Myocyte (in vitro differentiated cells): Measurements from ENCODE around the gene PRRC2B. TPM values are rescaled to one million over a fixed set of nuclear protein-coding genes. Genes with fewer than 3 reads are reported as not detected.

Experiments
- DNase-seq: peaks from one replicate; pipeline ENCODE4 v3.0.0-alpha.2; 2012; ENCODE audit warnings: low read depth
- total RNA-seq: library from RNA; depleted of rRNA; stranded (reverse); fragments of >200 nt; gene quantifications from 2 replicates; pipeline ENCODE4 v1.2.3, GENCODE V29; 2014

The PRRC2B gene
- total RNA-seq, 1 donor from 2014 or later, result 83.5 TPM

DNA sequence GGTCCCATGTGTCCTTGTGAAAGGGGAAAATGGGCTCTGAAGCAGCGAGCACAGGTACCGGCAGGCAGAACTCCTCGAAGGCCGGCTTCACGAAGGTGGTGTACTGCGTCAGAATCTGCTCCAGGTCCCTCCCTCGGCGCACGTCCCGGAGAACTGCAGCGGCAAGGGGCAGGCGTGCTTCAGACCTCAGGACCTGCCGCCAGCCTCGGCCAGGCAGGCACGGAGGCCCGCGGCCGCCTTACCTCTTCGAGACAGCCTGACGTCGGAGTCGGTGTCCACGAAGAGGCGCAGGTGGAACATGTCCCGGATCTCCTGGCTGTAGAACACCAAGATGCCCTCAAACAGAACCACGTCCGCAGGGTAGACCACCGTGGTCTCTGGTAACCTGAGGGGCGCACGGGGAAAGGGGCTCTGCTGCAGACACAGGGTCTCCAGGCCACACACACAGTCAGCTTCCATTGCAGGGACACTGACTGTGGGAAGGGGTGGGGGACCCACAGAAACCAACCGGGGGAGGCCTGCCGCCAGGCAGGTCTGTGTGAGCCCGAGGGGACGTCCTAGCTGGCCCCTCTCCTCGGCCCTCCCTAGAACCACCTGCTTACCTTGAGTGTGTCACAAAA lies 135.1 kb downstream of the PRRC2B start:
- DNase-seq, result no peak

DNA sequence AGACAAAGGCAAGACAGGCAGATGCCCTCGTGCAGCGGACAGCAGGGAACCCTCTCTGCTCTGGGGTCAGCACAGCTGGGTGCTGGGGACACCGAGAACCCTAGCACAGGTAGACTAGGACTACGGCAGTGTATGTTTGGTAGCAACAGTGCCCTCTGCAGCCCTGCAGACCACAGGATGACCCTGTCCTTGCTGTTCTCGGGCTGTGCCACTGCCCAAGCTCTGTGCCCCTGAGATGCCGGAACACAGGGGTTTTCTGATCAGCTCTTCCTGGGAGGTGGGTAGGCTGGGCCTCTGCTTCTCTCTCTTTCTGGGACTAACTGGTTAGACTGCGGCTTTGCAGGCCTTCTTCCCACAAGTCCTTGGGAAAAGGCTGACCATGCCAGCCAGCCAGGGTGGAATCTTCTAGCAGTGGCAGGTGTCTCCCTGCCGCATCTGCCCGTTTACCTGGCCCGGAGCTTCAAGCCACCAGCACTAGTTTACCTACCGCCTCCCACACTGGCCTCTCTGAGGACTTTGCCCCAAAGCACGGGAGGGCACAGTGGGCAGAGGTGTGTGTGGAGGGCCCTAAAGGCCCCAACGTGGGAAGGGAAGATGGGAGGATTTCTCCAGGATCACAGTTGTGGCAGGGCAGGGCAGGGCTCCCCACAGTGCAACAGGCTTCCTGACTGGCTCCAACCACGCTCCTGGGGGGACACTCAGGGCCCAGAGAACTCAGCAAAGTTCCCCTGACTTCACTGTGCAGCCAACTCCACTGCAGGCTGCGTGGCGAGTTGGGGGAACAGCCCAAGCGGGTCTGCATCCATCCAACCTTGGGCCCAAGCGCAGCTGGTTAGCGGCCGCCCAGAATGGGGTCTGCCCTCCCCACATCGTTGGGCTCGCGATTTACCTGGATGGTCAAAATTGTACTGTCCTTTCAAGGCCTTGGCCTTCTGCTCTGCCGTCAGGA lies 136.0 kb downstream of the PRRC2B start:
- DNase-seq, result no peak

DNA sequence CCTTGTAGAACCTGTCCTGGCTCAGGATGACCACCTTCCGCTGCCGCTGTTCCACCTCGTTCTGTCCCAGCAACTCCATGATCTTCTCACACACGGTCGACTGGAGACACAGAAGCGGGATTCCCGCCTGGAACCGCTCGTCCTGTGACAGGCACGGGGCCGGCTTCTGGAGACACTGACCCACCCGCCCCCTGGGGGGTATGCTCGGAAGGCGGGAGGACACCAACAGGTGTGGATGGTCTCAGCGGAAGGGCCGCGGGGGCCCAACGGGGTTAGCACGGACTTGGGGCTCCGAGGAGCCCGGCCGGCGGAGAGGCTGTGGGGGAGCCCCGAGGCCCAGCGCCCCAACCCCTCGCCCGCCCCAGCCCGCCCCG lies 136.6 kb downstream of the PRRC2B start:
- peak; percentile 60 for DNase-seq

DNA sequence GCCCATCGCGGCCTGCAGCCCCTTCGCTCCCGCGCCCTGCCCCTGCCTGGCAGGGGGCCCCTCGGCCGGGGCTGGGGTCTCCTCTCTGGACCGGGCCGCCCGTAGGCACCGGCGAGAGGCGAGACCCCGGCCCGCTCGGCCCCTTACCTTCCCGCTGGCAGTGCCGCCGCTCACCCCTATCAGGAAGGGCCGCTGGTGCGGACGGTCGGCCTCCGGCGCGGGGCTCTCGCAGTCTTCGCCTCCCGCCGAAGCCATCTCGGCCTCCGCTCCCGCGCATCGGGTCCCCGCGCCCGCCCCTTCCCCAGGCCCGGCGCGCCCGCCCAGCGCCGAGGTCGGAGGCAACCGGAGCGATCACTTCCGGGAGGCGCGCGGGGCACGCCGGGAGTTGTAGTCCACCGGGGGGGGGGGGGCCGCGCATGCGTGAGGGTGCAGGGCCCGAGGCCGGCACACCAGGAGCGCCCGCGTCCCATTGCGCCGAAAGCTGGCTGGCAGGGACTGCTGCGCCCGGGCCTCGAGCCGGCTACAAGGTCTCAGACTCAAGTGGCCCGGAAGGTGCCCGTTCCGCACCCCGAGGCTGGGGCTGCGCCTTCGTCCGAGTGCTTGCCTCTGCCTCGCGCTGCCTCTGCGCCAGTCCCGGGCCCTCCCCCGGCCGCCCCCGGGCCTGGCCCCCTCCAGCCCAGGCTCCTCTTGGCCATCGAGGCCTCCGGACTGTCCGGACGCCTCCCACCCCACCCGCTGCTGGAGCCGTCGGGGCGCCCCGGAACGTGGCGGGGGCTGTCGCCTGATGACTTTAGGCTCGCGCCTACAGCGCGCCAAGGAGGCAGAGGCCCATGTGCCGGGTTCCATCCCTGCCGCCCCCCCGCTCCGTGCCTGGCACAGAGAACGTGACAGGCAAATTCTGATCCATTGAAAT lies 137.3 kb downstream of the PRRC2B start, which contains the start of gene UCK1:
Gene UCK1 (minus strand): TSS at position 344 of the 913 bp plus-strand sequence. CDS start 89 bp downstream, at position 255.
- DNase-seq, result peak; percentile 80

DNA sequence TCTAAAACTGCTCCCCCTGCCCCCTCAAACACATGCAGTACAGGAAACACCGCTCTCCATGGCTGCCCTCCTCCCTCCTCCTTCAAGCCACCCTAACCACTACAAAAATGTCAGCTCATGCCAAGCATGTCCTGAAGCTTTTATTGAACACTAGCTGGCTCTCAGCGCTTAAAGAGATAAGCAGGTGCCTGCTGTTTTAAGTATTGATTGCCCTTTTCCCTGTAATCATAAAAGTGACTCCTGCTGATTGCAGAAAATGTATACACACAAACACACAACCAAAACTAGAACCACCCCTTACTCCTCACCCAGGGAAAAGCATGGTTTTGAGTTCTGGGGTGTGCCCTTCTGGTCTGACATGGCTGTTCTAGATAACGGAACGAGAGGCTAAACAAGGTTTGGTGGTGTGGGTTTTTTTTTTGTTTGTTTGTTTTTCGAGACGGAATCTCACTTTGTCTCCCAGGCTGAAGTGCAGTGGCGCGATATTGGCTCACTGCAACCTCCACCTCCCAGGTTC lies 140.9 kb downstream of the PRRC2B start:
- DNase-seq, result peak; percentile 31

DNA sequence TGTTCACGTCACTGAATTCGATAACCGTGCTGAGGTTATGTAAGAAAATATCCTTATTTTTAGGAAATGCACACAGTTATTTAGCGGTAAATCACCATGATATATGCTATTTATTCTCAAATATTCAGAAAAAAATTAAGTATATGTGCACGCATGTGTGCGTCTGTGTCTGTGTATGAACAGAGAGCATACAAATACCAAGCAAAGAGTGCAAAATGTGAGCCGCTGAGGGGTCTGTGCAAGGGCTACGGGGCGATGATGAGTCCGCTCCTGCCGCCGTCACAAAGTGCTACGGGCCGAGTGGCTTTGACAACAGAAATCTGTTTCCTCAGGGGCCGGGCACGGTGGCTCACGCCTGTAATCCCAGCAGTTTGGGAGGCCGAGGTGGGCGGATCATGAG lies 144.1 kb downstream of the PRRC2B start:
- no peak for DNase-seq

DNA sequence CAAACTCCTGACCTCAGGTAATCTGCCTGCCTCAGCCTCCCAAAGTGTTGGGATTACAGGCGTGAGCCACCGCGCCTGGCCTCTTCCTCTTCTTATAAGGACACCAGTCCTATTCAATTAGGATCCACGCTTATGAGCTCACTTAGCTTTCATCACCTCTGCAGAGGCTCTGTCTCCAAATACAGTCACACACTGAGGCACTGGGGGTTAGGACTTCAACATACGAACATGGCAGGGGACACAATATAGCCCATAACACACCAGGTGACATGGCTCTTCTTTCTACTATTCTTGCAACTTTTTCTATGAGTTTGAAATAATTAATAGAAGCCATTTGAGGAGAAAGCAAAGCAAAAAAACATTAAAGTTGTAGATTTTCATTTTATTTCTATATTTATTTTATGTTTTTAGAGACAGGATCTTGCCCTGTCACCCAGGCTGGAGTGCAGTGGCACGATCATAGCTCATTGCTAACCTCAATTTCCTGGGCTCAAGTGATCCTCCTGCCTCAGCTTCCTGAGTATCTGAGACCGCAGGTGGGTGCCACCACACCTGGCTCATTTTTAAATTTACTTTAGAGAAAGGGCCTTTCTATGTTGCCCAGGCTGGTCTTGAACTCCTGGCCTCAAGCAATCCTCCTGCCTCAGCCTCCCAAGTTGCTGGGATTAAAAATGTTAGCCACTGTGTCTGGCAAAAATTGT lies 145.5 kb downstream of the PRRC2B start:
- no peak for DNase-seq

DNA sequence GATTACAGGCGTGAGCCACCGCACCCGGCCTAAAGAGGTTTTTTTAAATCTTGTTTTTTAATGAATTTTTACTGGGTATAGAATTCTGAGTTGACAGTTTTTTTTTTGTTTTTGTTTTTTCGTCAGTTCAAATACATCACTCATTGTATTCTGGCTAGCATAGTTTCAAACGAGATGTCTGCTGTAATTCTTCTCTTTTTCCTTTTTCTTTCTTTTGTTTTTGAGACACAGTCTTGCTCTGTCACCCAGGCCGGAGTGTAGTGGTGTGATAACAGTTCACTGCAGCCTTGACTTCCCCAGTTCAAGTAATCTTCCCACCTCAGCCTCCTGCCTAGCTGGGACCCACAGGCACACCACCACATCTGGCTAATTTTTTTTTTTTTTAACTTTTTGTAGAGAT lies 149.3 kb downstream of the PRRC2B start:
- no peak for DNase-seq

DNA sequence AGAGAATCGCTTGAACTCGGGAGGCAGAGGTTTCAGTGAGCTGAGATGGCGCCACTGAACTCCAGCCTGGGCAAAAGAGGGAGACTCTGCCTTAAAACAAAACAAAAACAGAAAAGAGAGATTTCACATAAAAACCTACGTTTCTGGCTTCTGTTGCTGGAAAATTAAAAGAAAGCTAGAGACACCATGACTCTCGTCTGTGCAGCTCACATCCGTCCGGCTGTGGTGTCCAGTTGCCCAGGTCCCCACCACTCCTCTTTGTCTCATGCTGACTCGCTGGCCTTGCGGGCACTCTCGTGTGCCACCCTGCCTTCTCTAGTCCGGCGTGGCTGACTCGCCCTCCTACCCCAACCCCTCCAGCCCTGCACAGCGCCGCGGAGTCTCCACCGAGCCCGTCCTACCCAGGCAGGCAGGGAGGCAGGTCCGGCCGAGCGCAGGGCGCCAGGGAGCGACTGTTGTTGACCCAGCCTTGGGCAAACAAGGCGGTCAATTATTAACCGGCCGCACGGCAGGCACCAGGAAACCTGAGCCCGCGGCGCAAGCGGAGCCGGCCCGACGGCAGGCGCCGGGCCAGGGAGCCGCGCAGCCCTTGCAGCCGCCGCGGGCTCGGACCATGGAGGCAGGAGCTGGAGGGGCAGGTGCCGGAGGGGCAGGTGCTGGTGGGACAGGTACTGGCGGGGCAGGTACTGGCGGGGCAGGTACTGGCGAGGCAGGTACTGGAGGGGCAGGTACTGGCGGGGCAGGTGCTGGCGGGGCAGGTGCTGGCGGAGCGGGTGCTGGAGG lies 151.3 kb downstream of the PRRC2B start, which contains the start of gene PRRT1B:
Gene PRRT1B (plus strand): TSS at position 521 of the 783 bp plus-strand sequence. CDS start 93 bp downstream, at position 614.
- no peak for DNase-seq

DNA sequence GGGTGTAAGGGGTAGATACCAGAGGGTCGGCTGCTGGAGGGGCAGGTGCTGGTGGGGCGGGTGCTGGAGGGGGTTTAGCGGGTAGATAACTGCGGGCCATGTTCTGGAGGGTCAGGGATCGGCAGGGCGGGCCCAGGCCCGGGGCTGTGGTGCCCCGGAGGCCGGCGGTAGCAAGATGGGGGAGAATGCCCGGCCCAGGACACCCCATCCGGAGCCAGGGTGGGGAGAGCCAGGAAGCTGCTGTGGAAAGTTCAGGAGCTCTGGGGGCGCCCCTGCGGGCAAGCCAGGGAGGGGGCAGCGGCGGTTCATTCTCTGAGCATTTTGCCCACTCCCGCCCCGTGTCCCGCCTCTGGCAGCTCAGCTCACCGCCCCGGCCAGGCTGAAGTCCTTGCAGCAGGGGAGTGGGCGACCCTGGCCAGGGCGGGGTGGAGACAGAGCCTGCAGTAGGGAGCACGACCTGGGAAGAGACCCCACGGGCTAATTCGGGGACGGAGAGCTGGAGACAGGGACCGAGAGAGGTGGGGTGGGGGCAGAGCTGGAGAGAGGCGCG lies 152.0 kb downstream of the PRRC2B start:
- DNase-seq, result no peak

DNA sequence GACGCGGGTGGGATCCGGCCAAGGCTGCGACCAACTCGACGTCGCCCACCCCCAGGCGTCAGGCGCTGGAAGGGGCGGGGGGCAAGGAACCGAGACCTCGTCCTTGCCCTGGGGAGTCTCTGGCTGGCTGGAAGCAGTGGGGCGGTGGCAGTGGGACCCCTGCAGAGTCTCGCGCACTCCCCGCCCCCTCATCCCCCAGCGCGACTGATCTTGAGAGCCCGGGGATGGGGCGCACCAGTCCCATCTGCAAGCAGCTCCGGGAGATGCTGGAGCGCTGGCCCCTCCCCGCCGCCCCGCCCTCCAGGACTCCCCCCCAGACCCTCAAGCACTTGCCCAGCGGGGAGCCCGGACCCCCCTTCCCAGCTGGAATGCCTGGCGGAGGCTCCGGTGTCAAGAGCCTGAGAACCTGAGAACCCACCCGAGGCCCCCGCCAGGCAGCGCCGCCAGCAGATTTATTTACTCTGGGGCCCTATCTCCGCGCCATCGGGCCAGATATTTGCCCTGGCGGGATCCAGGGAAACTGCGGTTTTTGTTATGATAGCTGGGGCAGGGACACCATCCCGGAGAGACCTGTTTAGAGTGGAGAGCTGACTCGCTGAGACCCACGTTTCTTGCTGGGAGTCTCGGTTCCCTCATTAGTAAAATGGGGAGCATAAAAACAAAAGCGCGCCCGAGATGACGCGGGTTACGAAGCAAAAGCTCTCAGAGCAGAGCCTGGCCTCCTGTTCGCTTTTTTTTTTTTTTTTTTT lies 152.6 kb downstream of the PRRC2B start:
- DNase-seq, result no peak

DNA sequence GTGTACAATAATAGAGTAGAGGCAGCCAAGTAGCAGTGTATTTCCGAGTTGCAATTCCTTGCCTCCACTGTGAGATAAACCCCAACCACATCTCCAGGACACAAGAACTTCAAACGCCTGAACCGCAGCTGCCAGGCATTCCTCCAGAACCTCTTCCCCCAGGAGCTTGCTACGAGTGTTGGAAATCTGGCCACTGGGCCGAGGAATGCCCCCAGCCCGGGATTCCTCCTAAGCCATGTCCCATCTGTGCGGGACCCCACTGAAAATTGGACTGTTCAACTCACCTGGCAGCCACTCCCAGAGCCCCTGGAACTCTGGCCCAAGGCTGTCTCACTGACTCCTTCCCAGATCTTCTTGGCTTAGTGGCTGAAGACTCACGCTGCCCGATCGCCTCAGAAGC lies 155.3 kb downstream of the PRRC2B start:
- DNase-seq, result peak; percentile 71

Other genes with a start within 250 kb of the PRRC2B start
- 6.1 and 7.0 TPM in 2 replicates for gene FAM78A, start 117.6 kb upstream of the PRRC2B start, total RNA-seq
- 63.5 and 92.3 TPM in 2 replicates for gene PLPP7, start 104.4 kb upstream of the PRRC2B start, total RNA-seq
- 39.0 and 47.5 TPM in 2 replicates for gene POMT1, start 108.8 kb downstream of the PRRC2B start, total RNA-seq
- gene UCK1, start 137.2 kb downstream of the PRRC2B start, total RNA-seq, result 25.9 and 26.5 TPM in 2 replicates
- not detected in 2 replicates for gene PRRT1B, start 151.4 kb downstream of the PRRC2B start, total RNA-seq